Erythroblast (primary cell): ENCODE measurements around the gene FAM168B.

ENCODE experiments used
- GATA1 ChIP-seq: IDR thresholded peaks from 2 replicates; pipeline ENCODE4 v1.6.1; 2011; ENCODE audit warnings: low read depth, mild to moderate bottlenecking, control low read depth, low read length, moderate library complexity
- POLR2A ChIP-seq: IDR thresholded peaks from 2 replicates; pipeline ENCODE4 v1.6.1; 2011; ENCODE audit warnings: mild to moderate bottlenecking, low read length

DNA sequence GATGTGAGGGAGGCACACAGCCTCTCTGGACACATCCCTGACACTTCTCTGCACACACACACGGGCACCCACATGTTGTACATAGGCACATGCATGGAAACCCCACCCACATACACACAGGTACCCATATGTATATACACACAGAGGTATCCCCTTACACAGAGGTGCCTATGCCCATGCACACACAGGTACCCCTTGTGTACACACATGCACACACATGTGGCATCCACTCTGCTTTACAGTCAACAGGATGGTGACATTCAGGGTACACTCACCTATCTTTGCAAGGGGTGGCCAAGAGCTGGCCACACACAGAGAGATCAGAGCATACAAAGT, 59.5 kb downstream of the FAM168B start:
- TF ChIP-seq POLR2A (no peak), GATA1 (no peak)
